H9 (cell line): ENCODE data around the gene MTRR. TPM values are rescaled to one million over a fixed set of nuclear protein-coding genes. Genes with fewer than 3 reads are reported as not detected.

Source experiments
- DNase-seq: peaks from one replicate; pipeline ENCODE4 v3.0.0-alpha.2; 2017
- H2AFZ ChIP-seq: one replicate; pipeline ENCODE4 v1.6.1; 2013; ENCODE audit warnings: mild to moderate bottlenecking, low read length, control low read depth, moderate library complexity
- H2AK5ac ChIP-seq: 2 replicates; pipeline ENCODE4 v1.6.1; 2013; ENCODE audit warnings: low read length, control low read depth, mixed read lengths; ENCODE audit not compliant: insufficient read length
- H2BK120ac ChIP-seq: one replicate; pipeline ENCODE4 v1.6.1; 2013; ENCODE audit warnings: low read depth, mild to moderate bottlenecking, low read length, control low read depth, inconsistent platforms; ENCODE audit not compliant: poor library complexity, severe bottlenecking
- H2BK12ac ChIP-seq: 2 replicates; pipeline ENCODE4 v1.6.1; 2013; ENCODE audit warnings: low read length, control low read depth, mixed read lengths, low read depth; ENCODE audit not compliant: insufficient read length
- H2BK15ac ChIP-seq: 2 replicates; pipeline ENCODE4 v1.6.1; 2013; ENCODE audit warnings: low read depth, low read length, control low read depth
- H2BK20ac ChIP-seq: one replicate; pipeline ENCODE4 v1.6.1; 2013; ENCODE audit warnings: low read depth, mild to moderate bottlenecking, low read length, control low read depth, inconsistent platforms; ENCODE audit not compliant: poor library complexity, severe bottlenecking
- H2BK5ac ChIP-seq: 2 replicates; pipeline ENCODE4 v1.6.1; 2013; ENCODE audit warnings: low read length, control low read depth, mixed read lengths; ENCODE audit not compliant: insufficient read length
- H3K14ac ChIP-seq: 2 replicates; pipeline ENCODE4 v1.6.1; 2013; ENCODE audit warnings: low read length, control low read depth; ENCODE audit not compliant: insufficient read depth
- H3K18ac ChIP-seq: 2 replicates; pipeline ENCODE4 v1.6.1; 2013; ENCODE audit warnings: low read depth, mild to moderate bottlenecking, mixed read lengths, low read length, control low read depth; ENCODE audit not compliant: insufficient read length
- H3K23ac ChIP-seq: 2 replicates; pipeline ENCODE4 v1.6.1; 2013; ENCODE audit warnings: low read length, control low read depth, mixed read lengths, low read depth; ENCODE audit not compliant: insufficient read length
- H3K23me2 ChIP-seq: 2 replicates; pipeline ENCODE4 v1.6.1; 2013; ENCODE audit warnings: low read depth, mild to moderate bottlenecking, mixed read lengths, low read length, control low read depth; ENCODE audit not compliant: insufficient read length, poor library complexity, severe bottlenecking
- H3K27ac ChIP-seq: 2 replicates; pipeline ENCODE4 v1.5.1; 2013; ENCODE audit warnings: low read length, control low read depth, mixed read lengths, low read depth; ENCODE audit not compliant: insufficient read length
- H3K27me3 ChIP-seq: 2 replicates; pipeline ENCODE4 v1.6.1; 2013; ENCODE audit warnings: low read length, control low read depth, inconsistent platforms; ENCODE audit not compliant: insufficient read depth
- H3K4ac ChIP-seq: 2 replicates; pipeline ENCODE4 v1.6.1; 2013; ENCODE audit warnings: low read depth, mild to moderate bottlenecking, control low read depth, inconsistent platforms, low read length, moderate library complexity
- H3K4me1 ChIP-seq: 2 replicates; pipeline ENCODE4 v1.6.1; 2013; ENCODE audit warnings: low read length, control low read depth, inconsistent platforms; ENCODE audit not compliant: insufficient read depth
- H3K4me2 ChIP-seq: 2 replicates; pipeline ENCODE4 v1.6.1; 2013; ENCODE audit warnings: low read length, control low read depth, mixed read lengths; ENCODE audit not compliant: insufficient read length, insufficient read depth
- H3K56ac ChIP-seq: 2 replicates; pipeline ENCODE4 v1.6.1; 2013; ENCODE audit warnings: low read depth, mild to moderate bottlenecking, mixed read lengths, low read length, control low read depth; ENCODE audit not compliant: insufficient read length
- H3K79me1 ChIP-seq: 2 replicates; pipeline ENCODE4 v1.6.1; 2013; ENCODE audit warnings: low read depth, mild to moderate bottlenecking, moderate library complexity, low read length, control low read depth, inconsistent platforms; ENCODE audit not compliant: insufficient read depth, poor library complexity, severe bottlenecking
- H3K79me2 ChIP-seq: 2 replicates; pipeline ENCODE4 v1.6.1; 2013; ENCODE audit warnings: low read length, control low read depth, inconsistent platforms; ENCODE audit not compliant: insufficient read depth
- H3K9ac ChIP-seq: 2 replicates; pipeline ENCODE4 v1.6.1; 2013; ENCODE audit warnings: low read length, control low read depth, mixed read lengths; ENCODE audit not compliant: insufficient read length; ENCODE audit errors: extremely low read depth
- H3K9me3 ChIP-seq: one replicate; pipeline ENCODE4 v1.6.1; 2013; ENCODE audit warnings: low read depth, low read length, inconsistent platforms; ENCODE audit not compliant: control insufficient read depth
- H3T11ph ChIP-seq: one replicate; pipeline ENCODE4 v1.6.1; 2013; ENCODE audit warnings: mild to moderate bottlenecking, low read length, control low read depth, inconsistent platforms
- H4K20me1 ChIP-seq: one replicate; pipeline ENCODE4 v1.6.1; 2013; ENCODE audit not compliant: control insufficient read depth, insufficient read length, insufficient read depth
- H4K5ac ChIP-seq: 2 replicates; pipeline ENCODE4 v1.6.1; 2013; ENCODE audit warnings: low read depth, mild to moderate bottlenecking, mixed read lengths, low read length, control low read depth; ENCODE audit not compliant: insufficient read length
- H4K8ac ChIP-seq: replicated peaks from 2 replicates; pipeline ENCODE4 v1.6.1; 2013; ENCODE audit warnings: low read length, control low read depth, mixed read lengths, low read depth; ENCODE audit not compliant: insufficient read length
- H4K91ac ChIP-seq: 2 replicates; pipeline ENCODE4 v1.6.1; 2013; ENCODE audit warnings: low read depth, mild to moderate bottlenecking, moderate library complexity, mixed read lengths, low read length, control low read depth; ENCODE audit not compliant: insufficient read length
- H3K27ac Mint-ChIP-seq, 3 experiments: 2 replicates in 2 of 3; 3 replicates in 1 of 3; pipeline ENCODE4 v1.8.0; 2020 to 2021; ENCODE audit warnings: mixed read lengths in 3 of 3, mild to moderate bottlenecking in 1 of 3, moderate library complexity in 1 of 3
- H3K27me3 Mint-ChIP-seq: 2 replicates; pipeline ENCODE4 v1.8.0; 2021; ENCODE audit warnings: low read depth, mild to moderate bottlenecking, moderate library complexity, mixed read lengths
- H3K36me3 Mint-ChIP-seq, 3 experiments: 2 replicates in 2 of 3; 3 replicates in 1 of 3; pipeline ENCODE4 v1.8.0; 2020 to 2021; ENCODE audit warnings: low read depth in 3 of 3, mixed read lengths in 3 of 3; ENCODE audit not compliant: insufficient read depth in 1 of 3
- H3K4me1 Mint-ChIP-seq, 2 experiments: 2 replicates each; pipeline ENCODE4 v1.8.0; 2020; ENCODE audit warnings: mixed read lengths in 2 of 2
- H3K4me3 Mint-ChIP-seq, 2 experiments: 2 replicates in 1 of 2; 3 replicates in 1 of 2; pipeline ENCODE4 v1.8.0; 2020 to 2021; ENCODE audit warnings: mild to moderate bottlenecking in 2 of 2, mixed read lengths in 2 of 2, moderate library complexity in 1 of 2
- H3K9me3 Mint-ChIP-seq, 2 experiments: 2 replicates in 1 of 2; 3 replicates in 1 of 2; pipeline ENCODE4 v1.8.0; 2020; ENCODE audit warnings: mild to moderate bottlenecking in 2 of 2, mixed read lengths in 2 of 2, moderate library complexity in 1 of 2
- CTCF ChIP-seq: fragments of 200-600 bp; sonication (generic); conservative IDR thresholded peaks from 3 replicates; pipeline ENCODE4 v1.8.0; 2021; ENCODE audit warnings: antibody characterized with exemption, mild to moderate bottlenecking
- WGBS: extraction: QIAGEN DNeasy Blood & Tissue Kit; methylation state at CpG from one replicate; pipeline ENCODE4 v1.1.7; 2013; ENCODE audit warnings: missing lambda C conversion rate, low lambda C conversion rate, mixed read lengths; ENCODE audit not compliant: insufficient read length; ENCODE audit errors: extremely low coverage; 5-methylcytosine and 5-hydroxymethylcytosine counted together
- total RNA-seq: library from RNA; stranded (reverse); gene quantifications from 2 replicates; pipeline ENCODE4 v1.2.1, GENCODE V29; 2021

Gene MTRR
- total RNA-seq, 1 experiment from 2014 or later, result 66.0 TPM

- Mint-ChIP-seq H3K9me3 (no peaks in the 10 kb centered on the region; a peak in 1 of 5 replicates), H3K27ac (no peak overlapping the region), H3K36me3 (no peaks in the 10 kb centered on the region), H3K4me3 (no peak overlapping the region), H3K4me1 (no peaks in the 10 kb centered on the region), H3K27me3 (no peaks in the 10 kb centered on the region; the same call in none of the 2 replicates)
- Histone ChIP-seq H2BK5ac (no peak overlapping the region), H4K91ac (no peak overlapping the region), H3K4me1 (no peaks in the 10 kb centered on the region), H2AFZ (no peak overlapping the region), H3K27ac (no peak overlapping the region), H3K56ac (no peak overlapping the region), H2BK20ac (no peak overlapping the region), H3K14ac (no peak overlapping the region), H3T11ph (no peak overlapping the region), H2BK120ac (no peak overlapping the region), H4K8ac (no peak overlapping the region), H3K27me3 (no peaks in the 10 kb centered on the region), H2BK12ac (no peak overlapping the region), H3K79me2 (no peaks in the 10 kb centered on the region), H2AK5ac (no peak overlapping the region), H3K18ac (no peak overlapping the region), H3K23me2 (no peaks in the 10 kb centered on the region), H3K9ac (no peak overlapping the region), H3K9me3 (no peaks in the 10 kb centered on the region), H3K79me1 (no peaks in the 10 kb centered on the region), H4K5ac (no peak overlapping the region), H3K4me2 (no peak overlapping the region), H2BK15ac (no peak overlapping the region), H3K23ac (no peak overlapping the region), H4K20me1 (no peaks in the 10 kb centered on the region), H3K4ac (no peak overlapping the region)
- no peak for TF ChIP-seq CTCF
- no peak for DNase-seq
- no CpG with 5 or more reads among the region's 4 CpGs for WGBS
Measured at GRCh38 chr5:7834982-7835381, 34.0 kb upstream of the MTRR start.
